HFFc6 (cell line): ENCODE data around the gene PLD5. TPM values are rescaled to one million over a fixed set of nuclear protein-coding genes. Genes with fewer than 3 reads are reported as not detected.

Experiments used
- DNase-seq: peaks from one replicate; pipeline ENCODE4 v3.0.0-alpha.2; 2018
- H3K27ac Mint-ChIP-seq: 2 replicates; pipeline ENCODE4 v1.8.0; 2020; ENCODE audit warnings: mild to moderate bottlenecking, mixed read lengths
- H3K27me3 Mint-ChIP-seq: 2 replicates; pipeline ENCODE4 v1.8.0; 2021; ENCODE audit warnings: mild to moderate bottlenecking, moderate library complexity, mixed read lengths; ENCODE audit not compliant: insufficient read depth
- H3K36me3 Mint-ChIP-seq: 2 replicates; pipeline ENCODE4 v1.8.0; 2021; ENCODE audit warnings: low read depth, mixed read lengths
- H3K4me1 Mint-ChIP-seq: 2 replicates; pipeline ENCODE4 v1.8.0; 2020; ENCODE audit warnings: low read depth, mixed read lengths
- H3K4me3 Mint-ChIP-seq: 2 replicates; pipeline ENCODE4 v1.8.0; 2020; ENCODE audit warnings: mild to moderate bottlenecking, moderate library complexity, mixed read lengths
- H3K9me3 Mint-ChIP-seq: 2 replicates; pipeline ENCODE4 v1.8.0; 2020; ENCODE audit warnings: mild to moderate bottlenecking, mixed read lengths
- total RNA-seq, 6 experiments: library from RNA; stranded (reverse); fragmentation: NEBNext Ultra II Directional; extraction: Animal tissue kit (Norgen Biotek cat#: 25700); gene quantifications; 2 replicates in 1 of 6; 3 replicates in 5 of 6; pipeline ENCODE4 v1.2.3, GENCODE V29; 2021
- TF ChIP-seq, protein P1 (sequence below): fragments of 200-600 bp; sonication (generic); IDR thresholded peaks from 2 replicates; pipeline ENCODE4 v1.5.0; 2021; ENCODE audit warnings: antibody characterized with exemption, mild to moderate bottlenecking

Gene PLD5
- total RNA-seq, 6 experiments from 2014 or later = not detected

DNA sequence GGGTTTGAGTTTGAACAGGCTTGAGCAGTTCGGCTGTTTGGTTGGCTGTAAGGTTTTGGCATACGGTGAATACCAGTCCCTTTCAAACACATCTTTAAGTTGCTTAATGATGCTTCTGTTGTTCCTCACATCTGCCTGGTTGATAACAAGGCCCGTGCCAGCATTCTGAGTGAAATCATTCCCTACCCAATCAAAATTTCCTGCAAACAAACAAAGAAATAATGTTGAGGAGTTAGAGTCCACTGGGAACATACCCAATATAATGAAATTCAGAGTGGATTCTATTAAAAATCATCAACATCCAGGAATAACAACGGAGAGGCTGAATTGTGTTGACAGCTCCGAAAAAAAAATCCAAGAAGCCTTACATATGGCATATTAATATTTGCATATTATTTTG is 434.6 kb downstream of the PLD5 start:
- TF ChIP-seq, protein P1, sequence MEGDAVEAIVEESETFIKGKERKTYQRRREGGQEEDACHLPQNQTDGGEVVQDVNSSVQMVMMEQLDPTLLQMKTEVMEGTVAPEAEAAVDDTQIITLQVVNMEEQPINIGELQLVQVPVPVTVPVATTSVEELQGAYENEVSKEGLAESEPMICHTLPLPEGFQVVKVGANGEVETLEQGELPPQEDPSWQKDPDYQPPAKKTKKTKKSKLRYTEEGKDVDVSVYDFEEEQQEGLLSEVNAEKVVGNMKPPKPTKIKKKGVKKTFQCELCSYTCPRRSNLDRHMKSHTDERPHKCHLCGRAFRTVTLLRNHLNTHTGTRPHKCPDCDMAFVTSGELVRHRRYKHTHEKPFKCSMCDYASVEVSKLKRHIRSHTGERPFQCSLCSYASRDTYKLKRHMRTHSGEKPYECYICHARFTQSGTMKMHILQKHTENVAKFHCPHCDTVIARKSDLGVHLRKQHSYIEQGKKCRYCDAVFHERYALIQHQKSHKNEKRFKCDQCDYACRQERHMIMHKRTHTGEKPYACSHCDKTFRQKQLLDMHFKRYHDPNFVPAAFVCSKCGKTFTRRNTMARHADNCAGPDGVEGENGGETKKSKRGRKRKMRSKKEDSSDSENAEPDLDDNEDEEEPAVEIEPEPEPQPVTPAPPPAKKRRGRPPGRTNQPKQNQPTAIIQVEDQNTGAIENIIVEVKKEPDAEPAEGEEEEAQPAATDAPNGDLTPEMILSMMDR = no peak
- no peak for DNase-seq
- peaks cover 12% of the 10 kb centered on the region for H3K9me3 Mint-ChIP-seq
- H3K27me3 Mint-ChIP-seq = no peaks in the 10 kb centered on the region; the same call in 1 of the 2 replicates
- H3K36me3 Mint-ChIP-seq = no peaks in the 10 kb centered on the region; the same call in 1 of the 2 replicates
- no peak overlapping the region for H3K27ac Mint-ChIP-seq
- no peaks in the 10 kb centered on the region for H3K4me1 Mint-ChIP-seq
- no peak overlapping the region for H3K4me3 Mint-ChIP-seq

DNA sequence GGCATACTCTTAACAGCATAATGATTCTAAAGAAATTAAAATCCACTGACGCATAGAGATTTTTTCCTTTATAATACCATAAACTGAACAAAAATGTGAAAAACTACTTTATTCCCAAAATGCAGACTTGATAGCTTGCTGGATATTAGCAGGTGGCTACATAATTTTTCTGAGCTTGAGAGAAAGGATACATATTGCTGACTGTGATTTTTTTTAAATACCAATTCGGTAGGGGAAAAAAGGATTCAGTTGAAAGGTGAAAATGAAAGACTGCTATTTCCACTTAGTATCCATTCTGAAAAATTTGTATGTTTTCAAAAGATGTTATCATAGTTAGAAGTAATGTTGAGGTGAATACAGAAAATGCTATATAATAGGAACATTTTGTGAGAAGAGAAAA is 435.6 kb downstream of the PLD5 start:
- Mint-ChIP-seq H3K27ac (no peak overlapping the region), H3K27me3 (no peaks in the 10 kb centered on the region; the same call in 1 of the 2 replicates), H3K9me3 (peaks cover 12% of the 10 kb centered on the region), H3K4me3 (no peak overlapping the region), H3K4me1 (no peaks in the 10 kb centered on the region), H3K36me3 (no peaks in the 10 kb centered on the region; the same call in 1 of the 2 replicates)
- TF ChIP-seq, protein P1 = no peak
- no peak for DNase-seq

DNA sequence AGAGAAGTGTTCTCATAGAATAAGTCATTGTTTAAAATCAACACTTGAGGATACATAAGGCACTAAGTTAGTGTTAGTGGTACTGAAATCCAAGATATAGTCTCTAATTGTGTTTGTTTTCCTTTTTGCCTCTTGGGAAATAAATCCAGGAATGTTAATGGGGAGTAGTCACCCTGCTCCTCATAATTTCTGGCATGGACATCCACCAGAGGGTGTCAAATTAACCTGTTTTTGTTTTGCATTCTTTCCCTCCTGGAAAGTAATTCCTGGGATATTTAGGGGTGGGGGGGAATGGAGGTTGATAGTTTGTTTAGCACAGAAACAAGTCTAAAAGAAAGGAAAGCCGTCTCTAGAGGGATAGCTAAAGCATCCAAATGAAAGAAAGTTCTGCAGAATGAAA is 437.8 kb downstream of the PLD5 start:
- DNase-seq = no peak
- H3K9me3 Mint-ChIP-seq = peaks cover 15% of the 10 kb centered on the region
- H3K36me3 Mint-ChIP-seq = no peaks in the 10 kb centered on the region; the same call in 1 of the 2 replicates
- TF ChIP-seq, protein P1 = no peak
- no peaks in the 10 kb centered on the region for H3K4me1 Mint-ChIP-seq
- no peak overlapping the region for H3K4me3 Mint-ChIP-seq
- no peak overlapping the region for H3K27ac Mint-ChIP-seq
- H3K27me3 Mint-ChIP-seq = no peaks in the 10 kb centered on the region; the same call in 1 of the 2 replicates

DNA sequence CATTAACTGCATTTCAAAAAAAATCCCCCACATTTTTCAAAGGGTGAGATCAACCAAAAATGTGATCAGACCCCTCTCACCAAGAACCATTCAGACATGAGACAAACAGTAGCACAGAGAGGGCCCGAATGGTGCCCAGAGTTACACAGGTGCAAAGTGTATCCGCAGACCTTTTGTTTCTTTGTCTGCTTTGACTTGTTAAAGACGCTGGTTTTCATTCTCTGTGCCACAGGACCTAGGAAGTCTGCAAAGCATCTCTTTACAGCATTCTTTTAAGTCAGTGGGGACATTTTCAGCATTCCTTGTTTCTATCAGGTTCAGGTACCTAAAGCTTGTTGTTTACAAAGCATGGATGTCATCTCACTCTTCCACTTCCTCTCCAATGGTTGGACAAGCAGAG is 438.4 kb downstream of the PLD5 start:
- Mint-ChIP-seq H3K27me3 (no peaks in the 10 kb centered on the region; the same call in 1 of the 2 replicates), H3K9me3 (peaks cover 15% of the 10 kb centered on the region), H3K4me1 (no peaks in the 10 kb centered on the region), H3K4me3 (no peak overlapping the region), H3K27ac (no peak overlapping the region), H3K36me3 (no peaks in the 10 kb centered on the region; the same call in 1 of the 2 replicates)
- DNase-seq = no peak
- TF ChIP-seq, protein P1 = no peak

DNA sequence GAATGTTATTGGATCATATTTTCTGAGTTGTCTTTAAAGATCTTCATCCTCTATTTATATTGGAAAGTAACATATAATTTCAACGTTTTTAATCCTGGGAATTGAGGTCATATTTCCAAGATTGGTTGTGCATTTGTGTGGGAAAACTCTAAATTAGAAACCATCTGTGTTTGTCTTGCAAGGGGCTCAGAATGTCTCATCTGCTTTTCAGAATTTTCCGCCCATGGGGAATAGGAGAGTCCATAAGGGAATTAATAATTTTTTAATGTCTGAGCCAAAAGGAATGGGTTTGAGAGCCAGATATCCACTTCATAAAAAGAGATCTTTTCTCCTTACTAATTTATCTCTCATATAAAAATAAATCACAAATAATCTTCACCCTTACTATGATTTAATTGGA is 440.8 kb downstream of the PLD5 start:
- Mint-ChIP-seq H3K36me3 (no peaks in the 10 kb centered on the region; the same call in 1 of the 2 replicates), H3K27ac (no peak overlapping the region), H3K9me3 (peaks cover 20% of the 10 kb centered on the region)

More for the DNA sequence above, 440.8 kb downstream of the PLD5 start:
- H3K4me1 Mint-ChIP-seq = no peaks in the 10 kb centered on the region
- TF ChIP-seq, protein P1 = no peak
- no peaks in the 10 kb centered on the region; the same call in 1 of the 2 replicates for H3K27me3 Mint-ChIP-seq
- H3K4me3 Mint-ChIP-seq = no peak overlapping the region
- DNase-seq = no peak
